Stomach smooth muscle (tissue), 2 donors: Measurements from ENCODE around the gene BPTF.
"Not testable (repeated sequence)": the region's sequence is repeated elsewhere in the genome, so short reads cannot be mapped to it uniquely, and the experiment has no call there.

Source experiments
- H3K27ac ChIP-seq: one replicate; pipeline ENCODE4 v1.7.0; 2013; ENCODE audit warnings: mild to moderate bottlenecking, low read length, inconsistent platforms
- H3K27me3 ChIP-seq, 2 donors: one replicate each; pipeline ENCODE4 v1.7.0; 2013; ENCODE audit warnings: low read length in 2 of 2; ENCODE audit not compliant: insufficient read depth in 2 of 2, control insufficient read depth in 1 of 2
- H3K36me3 ChIP-seq, 2 donors: one replicate each; pipeline ENCODE4 v1.7.0; 2013; ENCODE audit warnings: low read length in 2 of 2; ENCODE audit not compliant: control insufficient read depth in 2 of 2, insufficient read depth in 2 of 2
- H3K4me1 ChIP-seq: one replicate; pipeline ENCODE4 v1.7.0; 2013; ENCODE audit warnings: low read length; ENCODE audit not compliant: control insufficient read depth, insufficient read depth
- H3K4me3 ChIP-seq, 2 donors: one replicate each; pipeline ENCODE4 v1.7.0; 2013; ENCODE audit warnings: low read length in 2 of 2
- H3K9ac ChIP-seq, 2 donors: one replicate each; pipeline ENCODE4 v1.7.0; 2013; ENCODE audit warnings: low read length in 2 of 2, mild to moderate bottlenecking in 1 of 2
- H3K9me3 ChIP-seq, 2 donors: one replicate each; pipeline ENCODE4 v1.7.0; 2013; ENCODE audit warnings: low read length in 2 of 2; ENCODE audit not compliant: control insufficient read depth in 2 of 2
- donor health status: healthy.
- donor health status: Pancreatic carcinoma.

BPTF gene

DNA sequence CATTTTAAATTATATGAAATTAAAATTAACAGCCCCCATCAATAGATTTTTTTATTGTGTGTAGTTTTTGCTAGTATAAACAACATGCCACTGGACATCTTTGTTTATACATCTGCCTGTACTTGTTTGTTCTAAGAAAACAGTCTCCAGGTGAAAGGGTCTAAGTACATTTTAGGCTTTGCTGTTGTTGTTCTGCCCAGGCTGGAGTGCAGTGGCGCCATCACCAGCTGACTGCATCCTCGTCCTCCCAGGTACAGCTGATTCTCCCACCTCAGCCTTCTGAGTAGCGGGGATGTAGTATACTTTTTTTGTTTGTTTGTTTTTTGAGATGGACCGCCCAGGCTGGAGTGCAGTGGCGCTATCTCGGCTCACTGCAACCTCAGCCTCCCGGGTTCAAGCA is 145.5 kb downstream of the BPTF start:
- Histone ChIP-seq H3K9me3 (no peaks in the 10 kb centered on the region), H3K27ac (no peak overlapping the region), H3K36me3 (peaks cover 15 to 16% of the 10 kb centered on the region in 2 donors)

DNA sequence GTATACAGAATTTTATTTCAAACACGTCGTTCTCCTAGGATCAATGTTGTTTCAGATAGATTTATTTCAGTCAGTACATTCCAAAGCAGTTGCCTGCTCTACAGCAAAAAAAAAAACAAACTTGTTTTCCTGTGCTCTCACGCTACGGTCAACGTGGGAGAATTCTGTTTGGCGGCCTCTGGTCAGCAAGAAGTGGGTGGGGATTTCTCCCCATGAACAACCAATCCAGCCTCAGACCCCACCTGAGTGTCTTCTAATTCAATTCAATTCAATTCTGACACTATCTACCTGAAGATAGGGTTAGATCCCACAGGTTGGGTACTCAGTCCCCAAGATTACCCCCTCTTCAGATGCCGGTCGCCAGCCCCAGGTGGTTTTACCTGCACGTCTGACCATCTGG is 148.9 kb downstream of the BPTF start:
- Histone ChIP-seq H3K27me3 (no peaks in the 10 kb centered on the region), H3K4me3 (no peak overlapping the region), H3K9ac (no peak overlapping the region), H3K27ac (no peak overlapping the region), H3K36me3 (peaks cover 9 to 16% of the 10 kb centered on the region in 2 donors), H3K9me3 (no peaks in the 10 kb centered on the region), H3K4me1 (no peaks in the 10 kb centered on the region)

More for the DNA sequence above, 145.5 kb downstream of the BPTF start:
- Histone ChIP-seq H3K27me3 (no peaks in the 10 kb centered on the region), H3K4me3 (no peak overlapping the region), H3K9ac (no peak overlapping the region), H3K4me1 (no peaks in the 10 kb centered on the region)

GRCh38 chr17:67974598-67975066 is 149.3 kb downstream of the BPTF start:
- Histone ChIP-seq H3K9me3 (no peaks in the 10 kb centered on the region), H3K4me1 (no peaks in the 10 kb centered on the region), H3K4me3 (no peak overlapping the region), H3K36me3 (peaks cover 9 to 16% of the 10 kb centered on the region in 2 donors), H3K27me3 (no peaks in the 10 kb centered on the region), H3K27ac (no peak overlapping the region), H3K9ac (no peak overlapping the region)

GRCh38 chr17:67976306-67976705 is 151.0 kb downstream of the BPTF start:
- not testable (repeated sequence) for H3K9me3 ChIP-seq, H3K9ac ChIP-seq, H3K4me1 ChIP-seq, H3K4me3 ChIP-seq, H3K27me3 ChIP-seq, H3K27ac ChIP-seq
- peaks cover 8 to 16% of the 10 kb centered on the region in 2 donors for H3K36me3 ChIP-seq

DNA sequence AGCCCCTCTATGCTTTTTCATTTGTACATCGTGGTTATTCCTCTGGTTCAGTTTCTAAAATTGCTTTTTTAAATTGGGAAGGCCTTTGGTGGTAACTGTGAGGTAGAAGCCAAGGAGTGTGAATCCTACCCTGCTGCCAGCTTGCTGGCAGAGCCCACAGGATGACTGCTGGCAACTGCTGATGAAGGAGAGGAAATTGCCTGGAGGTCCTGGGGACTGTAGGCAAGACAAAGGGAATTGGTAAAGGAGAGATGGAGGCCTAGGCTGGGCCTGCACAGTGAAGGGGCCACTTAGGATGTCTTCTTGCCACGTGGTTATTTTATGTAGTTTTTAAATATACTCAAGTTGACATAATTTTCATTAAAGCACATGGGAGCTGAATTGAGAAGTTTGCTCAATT is 155.2 kb downstream of the BPTF start:
- H3K27ac ChIP-seq = no peak overlapping the region
- no peak overlapping the region for H3K9ac ChIP-seq
- peaks cover 6 to 11% of the 10 kb centered on the region in 2 donors for H3K36me3 ChIP-seq
- no peaks in the 10 kb centered on the region for H3K9me3 ChIP-seq
- H3K4me1 ChIP-seq = no peaks in the 10 kb centered on the region
- no peaks in the 10 kb centered on the region for H3K27me3 ChIP-seq
- no peak overlapping the region for H3K4me3 ChIP-seq

GRCh38 chr17:67980883-67981282 is 155.6 kb downstream of the BPTF start:
- H3K27ac ChIP-seq, H3K4me3 ChIP-seq, H3K27me3 ChIP-seq, H3K4me1 ChIP-seq, H3K9me3 ChIP-seq, H3K9ac ChIP-seq: not testable (repeated sequence)
- peaks cover 2 to 11% of the 10 kb centered on the region in 2 donors for H3K36me3 ChIP-seq

GRCh38 chr17:67982034-67982640 is 156.8 kb downstream of the BPTF start:
- Histone ChIP-seq H3K4me3 (no peak overlapping the region), H3K27me3 (no peaks in the 10 kb centered on the region), H3K36me3 (peaks cover 2 to 7% of the 10 kb centered on the region in 2 donors), H3K27ac (no peak overlapping the region), H3K9me3 (no peaks in the 10 kb centered on the region), H3K9ac (no peak overlapping the region), H3K4me1 (no peaks in the 10 kb centered on the region)

- H3K4me1 ChIP-seq = no peaks in the 10 kb centered on the region
- no peak overlapping the region for H3K27ac ChIP-seq
- no peak overlapping the region for H3K9ac ChIP-seq
- peaks cover 2 to 7% of the 10 kb centered on the region in 2 donors for H3K36me3 ChIP-seq
- no peak overlapping the region for H3K4me3 ChIP-seq
- no peaks in the 10 kb centered on the region for H3K27me3 ChIP-seq
- H3K9me3 ChIP-seq = no peaks in the 10 kb centered on the region
These were observed 157.5 kb downstream of the BPTF start for GRCh38 chr17:67982686-67983382.

DNA sequence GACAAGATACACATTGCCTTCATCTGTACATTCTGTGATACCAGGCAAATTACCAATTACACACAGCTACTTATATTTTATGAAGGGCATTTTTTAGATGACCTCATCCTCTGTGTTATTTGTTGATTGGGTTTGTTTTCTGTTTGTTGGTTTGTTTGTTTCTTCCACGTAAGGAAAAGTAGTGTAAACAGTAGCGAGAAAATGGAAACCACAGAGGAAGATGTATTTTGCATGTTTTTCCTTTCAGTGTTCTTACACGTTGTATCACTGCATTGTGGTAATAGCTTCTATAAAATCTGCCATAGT is 158.0 kb downstream of the BPTF start:
- H3K27me3 ChIP-seq = no peaks in the 10 kb centered on the region
- H3K9me3 ChIP-seq = no peaks in the 10 kb centered on the region
- no peak overlapping the region for H3K4me3 ChIP-seq
- no peaks in the 10 kb centered on the region for H3K4me1 ChIP-seq
- H3K27ac ChIP-seq = no peak overlapping the region
- peaks cover 2 to 7% of the 10 kb centered on the region in 2 donors for H3K36me3 ChIP-seq
- no peak overlapping the region for H3K9ac ChIP-seq

- Histone ChIP-seq H3K27me3 (no peaks in the 10 kb centered on the region), H3K27ac (no peak overlapping the region), H3K9me3 (no peaks in the 10 kb centered on the region), H3K4me1 (peaks cover 24% of the 10 kb centered on the region), H3K36me3 (no peaks in the 10 kb centered on the region), H3K4me3 (no peak overlapping the region), H3K9ac (no peak overlapping the region)
These were observed 165.6 kb downstream of the BPTF start for GRCh38 chr17:67990909-67991308.

- H3K9ac ChIP-seq = peak overlapping the region; percentile 83 to 84
These were observed 167.3 kb downstream of the BPTF start for GRCh38 chr17:67992548-67993152.

More at GRCh38 chr17:67992548-67993152, 167.3 kb downstream of the BPTF start:
- Histone ChIP-seq H3K36me3 (no peaks in the 10 kb centered on the region), H3K27ac (peak overlapping the region; percentile 83), H3K4me1 (peaks cover 24% of the 10 kb centered on the region), H3K4me3 (peak overlapping the region; percentile 78 to 88), H3K9me3 (no peaks in the 10 kb centered on the region), H3K27me3 (no peaks in the 10 kb centered on the region)
